GM18498 (cell line): ENCODE data around the gene DCTN1.

Source experiments
- ATAC-seq: cut with Tn5 transposase; IDR thresholded peaks from one replicate; pipeline ENCODE4 v1.9.1; 2021; ENCODE audit warnings: mild to moderate bottlenecking, moderate library complexity; ENCODE audit not compliant: unreplicated experiment

Gene DCTN1

GRCh38 chr2:74327627-74328026 lies 52.5 kb downstream of the DCTN1 start:
- no peak for ATAC-seq

DNA sequence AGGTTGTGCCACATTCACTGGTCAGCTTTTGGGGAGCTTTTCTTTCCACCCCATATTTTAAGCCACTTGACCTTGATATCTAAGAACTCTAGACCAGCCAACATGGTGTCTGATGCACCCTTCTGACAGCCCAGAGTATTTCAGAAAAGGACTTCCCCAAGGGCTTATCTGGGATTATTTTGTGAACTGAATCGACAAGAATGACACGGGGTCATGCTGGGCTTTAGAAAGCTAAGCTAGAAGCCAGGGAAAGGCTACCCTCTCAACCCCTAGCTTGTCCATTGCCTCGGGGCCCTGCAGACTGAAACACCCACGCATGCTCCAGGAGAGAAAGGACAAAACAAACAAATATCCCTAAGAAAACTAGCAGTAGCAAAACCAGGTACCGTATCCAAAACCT lies 52.9 kb downstream of the DCTN1 start:
- ATAC-seq = no peak

- no peak for ATAC-seq
Measured at GRCh38 chr2:74325815-74326214, 54.3 kb downstream of the DCTN1 start.

DNA sequence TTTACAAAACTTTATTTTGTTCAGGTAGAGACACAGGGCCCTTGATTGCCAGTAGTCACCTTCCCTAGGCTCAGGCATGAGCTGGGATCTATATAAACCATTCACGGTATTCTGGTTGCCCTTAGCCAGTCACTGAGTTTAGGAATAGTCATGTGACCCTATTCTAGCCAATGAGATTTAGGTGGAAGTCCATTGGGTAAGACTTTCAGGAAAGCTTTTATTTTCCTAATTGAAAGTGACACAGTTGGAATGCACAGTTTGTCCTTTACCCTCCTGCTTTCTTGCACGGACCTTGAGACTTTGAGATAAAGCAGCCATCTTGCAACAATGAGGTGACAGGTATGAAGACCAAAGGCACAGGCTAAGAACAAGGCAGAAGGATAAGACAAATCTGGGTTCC lies 58.4 kb downstream of the DCTN1 start:
- ATAC-seq = no peak

GRCh38 chr2:74317701-74318100 lies 62.4 kb downstream of the DCTN1 start:
- no peak for ATAC-seq

DNA sequence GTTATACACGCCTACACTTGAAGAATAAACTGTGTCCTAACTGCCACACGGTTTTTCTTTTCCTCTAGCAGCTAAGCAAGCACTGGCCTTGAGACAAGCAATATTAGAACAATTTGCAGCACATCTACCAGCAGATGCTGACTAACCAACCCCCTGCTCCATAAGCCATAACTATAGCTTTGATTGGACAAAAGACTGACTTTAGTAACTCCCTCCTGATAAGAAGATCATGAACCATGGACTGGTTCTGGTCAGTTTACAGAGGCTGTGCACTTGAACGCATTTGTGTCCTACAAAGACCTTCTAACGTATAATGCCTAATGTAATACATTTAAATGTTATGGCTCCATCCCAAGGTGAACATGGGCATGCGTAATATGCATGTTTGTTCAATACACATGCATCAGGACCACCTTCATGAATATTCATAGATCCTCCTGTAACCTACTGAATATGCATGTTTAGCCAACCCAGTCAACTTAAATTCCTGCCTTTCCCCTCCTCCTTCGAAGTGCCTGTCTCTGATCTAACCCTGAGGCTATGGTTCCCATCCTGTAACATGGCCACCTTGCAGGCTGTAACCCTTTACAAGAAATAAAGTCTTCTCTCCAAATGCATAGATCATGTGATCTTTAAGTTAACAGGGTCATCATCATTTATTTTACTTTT lies 63.4 kb downstream of the DCTN1 start:
- no peak for ATAC-seq

DNA sequence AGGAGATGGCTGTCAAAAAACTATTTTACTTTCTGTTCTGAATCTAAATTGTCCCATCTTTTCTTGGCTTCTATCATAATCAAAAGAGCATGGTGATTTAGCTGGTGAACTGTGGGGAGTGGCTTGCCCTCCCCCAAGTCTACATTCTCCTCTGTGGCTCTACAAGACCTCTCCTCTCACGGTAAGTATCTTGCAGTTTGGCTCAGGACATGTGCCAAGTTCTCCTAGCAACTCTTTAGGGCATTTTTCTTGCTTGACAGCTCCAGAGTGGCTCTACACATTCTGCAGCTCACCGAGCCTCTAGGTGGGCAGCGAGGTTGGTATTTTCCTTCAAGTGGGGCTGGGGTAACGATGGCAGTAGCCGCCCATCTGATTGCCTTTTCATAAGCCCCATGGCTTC lies 66.0 kb downstream of the DCTN1 start:
- ATAC-seq = no peak

- no peak for ATAC-seq
Measured at GRCh38 chr2:74313497-74313896, 66.6 kb downstream of the DCTN1 start.

DNA sequence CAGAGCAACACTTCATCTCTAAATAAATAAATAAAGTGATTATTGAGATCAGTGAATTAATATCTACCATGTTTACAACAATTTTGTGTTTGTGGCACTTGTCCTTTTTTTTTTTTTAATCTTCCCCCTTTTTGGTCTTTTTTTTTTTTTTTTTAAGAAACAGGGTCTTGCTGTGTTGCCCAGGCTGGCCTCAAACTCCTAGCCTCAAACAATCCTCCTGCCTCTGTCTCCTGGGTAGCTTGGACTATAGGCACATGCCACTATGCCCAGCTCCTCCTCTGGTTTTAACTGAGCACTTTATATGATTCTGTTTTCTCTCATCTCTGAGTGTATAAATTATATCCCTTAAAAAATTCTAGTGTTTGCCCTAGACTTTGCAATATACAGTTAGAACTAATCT lies 67.2 kb downstream of the DCTN1 start:
- ATAC-seq = no peak
